Smooth muscle cell (in vitro differentiated cells): Measurements from ENCODE around the gene MATK. TPM values are rescaled to one million over a fixed set of nuclear protein-coding genes. Genes with fewer than 3 reads are reported as not detected.

Source experiments
- DNase-seq: peaks from one replicate; lab custom pipeline; 2025; ENCODE audit not compliant: unreplicated experiment; lab: John Stamatoyannopoulos, UW
- H2AFZ ChIP-seq: fragments of 200-600 bp; sonication (generic); 2 replicates; pipeline ENCODE4 v1.6.0; 2016; ENCODE audit warnings: antibody characterized with exemption, low read depth, mild to moderate bottlenecking
- H3F3A ChIP-seq: fragments of 200-600 bp; sonication (generic); 2 replicates; pipeline ENCODE4 v1.6.0; 2017; ENCODE audit warnings: antibody characterized with exemption, low read depth
- H3K27ac ChIP-seq: fragments of 200-600 bp; sonication (generic); 2 replicates; pipeline ENCODE4 v1.5.1; 2016; ENCODE audit warnings: low read depth, mild to moderate bottlenecking
- H3K27me3 ChIP-seq: fragments of 200-600 bp; sonication (generic); 2 replicates; pipeline ENCODE4 v1.6.1; 2016; ENCODE audit warnings: low read depth, mild to moderate bottlenecking
- H3K36me3 ChIP-seq: fragments of 200-600 bp; sonication (generic); 2 replicates; pipeline ENCODE4 v1.5.1; 2016; ENCODE audit warnings: low read depth
- H3K4me1 ChIP-seq: fragments of 200-600 bp; sonication (generic); 2 replicates; pipeline ENCODE4 v1.5.1; 2016; ENCODE audit warnings: low read depth
- H3K4me2 ChIP-seq: fragments of 200-600 bp; sonication (generic); 2 replicates; pipeline ENCODE4 v1.6.0; 2016; ENCODE audit warnings: mild to moderate bottlenecking
- H3K4me3 ChIP-seq: fragments of 200-600 bp; sonication (generic); 2 replicates; pipeline ENCODE4 v1.5.1; 2016; ENCODE audit warnings: mild to moderate bottlenecking
- H3K79me2 ChIP-seq: fragments of 200-600 bp; sonication (generic); 2 replicates; pipeline ENCODE4 v1.6.0; 2016; ENCODE audit warnings: low read depth, mild to moderate bottlenecking
- H3K9ac ChIP-seq: fragments of 200-600 bp; sonication (generic); 2 replicates; pipeline ENCODE4 v1.6.0; 2016; ENCODE audit warnings: low read depth
- H3K9me3 ChIP-seq: fragments of 200-600 bp; sonication (generic); replicated peaks from 2 replicates; pipeline ENCODE4 v1.5.1; 2016; ENCODE audit warnings: low read depth
- H4K20me1 ChIP-seq: fragments of 200-600 bp; sonication (generic); 2 replicates; pipeline ENCODE4 v1.6.0; 2016; ENCODE audit warnings: low read depth
- WGBS: methylation state at CpG from one replicate; pipeline ENCODE4 v1.1.7; 2016; ENCODE audit warnings: low lambda C conversion rate; 5-methylcytosine and 5-hydroxymethylcytosine counted together
- polyA plus RNA-seq: library from polyadenylated mRNA; unstranded; fragments of >200 nt; fragmentation: Nextera tagmentation; extraction: Ambion mirVana; gene quantifications from 2 replicates; pipeline ENCODE4 v1.2.1, GENCODE V29; 2016
- total RNA-seq: library from RNA; depleted of rRNA; stranded (reverse); fragments of >200 nt; gene quantifications from 2 replicates; pipeline ENCODE4 v1.2.3, GENCODE V29; 2014
- TF ChIP-seq, protein P1 (sequence below): fragments of 200-600 bp; sonication (generic); IDR thresholded peaks from 2 replicates; pipeline ENCODE4 v1.5.1; 2017; ENCODE audit warnings: borderline replicate concordance, mild to moderate bottlenecking, antibody characterized with exemption; ENCODE audit not compliant: insufficient read depth, poor library complexity, severe bottlenecking

The MATK gene
- total and polyA plus RNA-seq, 2 experiments from 2014 or later = not detected

DNA sequence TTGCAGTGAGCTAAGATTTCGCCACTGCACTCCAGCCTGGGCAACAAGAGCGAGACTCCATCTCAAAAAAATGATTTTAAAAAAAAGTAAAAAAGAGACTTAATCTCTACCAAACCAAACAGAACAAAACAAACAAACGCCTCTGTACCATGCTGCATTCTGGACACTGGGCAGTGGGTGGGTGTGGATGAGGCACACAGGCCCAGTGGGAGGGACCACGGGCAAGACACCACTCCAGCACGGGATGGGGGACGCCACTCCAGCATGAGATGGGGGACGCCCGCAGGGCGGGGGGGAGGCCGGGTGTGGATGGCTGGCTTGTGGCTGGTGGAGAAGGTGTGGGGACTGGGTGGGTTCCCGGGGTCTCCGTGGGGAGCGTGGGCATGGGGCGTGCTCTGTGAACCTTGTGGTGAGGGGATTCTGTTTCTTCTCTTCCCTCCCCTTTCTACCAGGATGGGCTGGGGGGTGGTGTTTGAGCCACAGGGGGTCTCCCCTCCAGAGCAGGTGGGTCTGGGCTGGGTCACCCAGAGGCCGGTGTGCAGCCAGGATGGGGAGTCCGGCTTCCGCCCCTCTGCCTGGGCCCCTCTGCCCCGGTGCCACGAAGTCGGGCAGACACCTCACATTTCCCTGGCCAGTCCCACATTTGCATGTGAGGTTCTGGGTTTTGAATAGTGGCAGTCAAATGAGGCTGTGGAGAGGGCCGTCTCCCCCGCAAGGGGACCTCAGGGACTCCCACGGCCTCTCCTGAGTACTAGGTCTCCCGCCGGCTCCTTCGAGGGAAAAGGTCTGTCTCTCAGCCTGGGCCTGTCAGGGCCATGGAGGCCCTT is 23.9 kb upstream of the MATK start:
- TF ChIP-seq, protein P1, sequence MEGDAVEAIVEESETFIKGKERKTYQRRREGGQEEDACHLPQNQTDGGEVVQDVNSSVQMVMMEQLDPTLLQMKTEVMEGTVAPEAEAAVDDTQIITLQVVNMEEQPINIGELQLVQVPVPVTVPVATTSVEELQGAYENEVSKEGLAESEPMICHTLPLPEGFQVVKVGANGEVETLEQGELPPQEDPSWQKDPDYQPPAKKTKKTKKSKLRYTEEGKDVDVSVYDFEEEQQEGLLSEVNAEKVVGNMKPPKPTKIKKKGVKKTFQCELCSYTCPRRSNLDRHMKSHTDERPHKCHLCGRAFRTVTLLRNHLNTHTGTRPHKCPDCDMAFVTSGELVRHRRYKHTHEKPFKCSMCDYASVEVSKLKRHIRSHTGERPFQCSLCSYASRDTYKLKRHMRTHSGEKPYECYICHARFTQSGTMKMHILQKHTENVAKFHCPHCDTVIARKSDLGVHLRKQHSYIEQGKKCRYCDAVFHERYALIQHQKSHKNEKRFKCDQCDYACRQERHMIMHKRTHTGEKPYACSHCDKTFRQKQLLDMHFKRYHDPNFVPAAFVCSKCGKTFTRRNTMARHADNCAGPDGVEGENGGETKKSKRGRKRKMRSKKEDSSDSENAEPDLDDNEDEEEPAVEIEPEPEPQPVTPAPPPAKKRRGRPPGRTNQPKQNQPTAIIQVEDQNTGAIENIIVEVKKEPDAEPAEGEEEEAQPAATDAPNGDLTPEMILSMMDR = no peak
- 90% methylated on average over 25 of the region's 26 CpGs for WGBS

DNA sequence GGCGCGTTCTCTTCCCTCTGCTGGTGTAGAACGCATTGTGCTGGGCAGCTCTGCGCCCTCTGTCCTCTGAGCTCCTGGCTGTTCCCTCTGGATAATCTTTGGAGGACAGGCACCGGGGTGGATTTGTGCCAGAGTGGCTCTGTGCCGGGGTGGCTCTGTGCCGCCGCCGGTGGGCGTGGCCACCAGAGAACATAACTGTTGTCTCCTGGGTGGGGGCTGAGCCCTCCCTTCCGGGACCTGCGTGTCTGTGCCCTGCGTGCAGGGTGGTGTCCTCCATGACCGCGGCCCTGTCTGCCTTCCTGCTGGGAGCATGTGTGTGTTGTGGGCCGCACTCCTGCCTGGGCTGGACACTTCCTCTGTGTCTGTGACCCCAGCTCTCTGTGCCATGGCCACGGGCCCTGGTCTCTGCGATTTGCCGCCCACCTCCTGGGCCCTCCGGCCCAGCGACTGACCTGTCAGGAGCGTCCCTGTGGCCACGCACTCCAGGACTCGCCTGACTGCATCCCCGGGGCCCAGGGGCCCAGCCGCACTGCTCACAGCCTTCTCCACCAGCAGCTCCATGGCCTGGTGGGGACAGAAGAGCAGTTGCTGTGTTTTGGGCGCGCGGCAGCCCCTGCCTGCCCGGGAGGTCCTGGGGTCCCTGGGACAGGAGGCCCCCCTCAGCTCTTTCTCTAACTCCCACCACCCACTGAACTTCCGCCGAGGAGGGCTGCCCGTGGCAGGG is 22.4 kb upstream of the MATK start:
- no peak overlapping the region for H3K27ac ChIP-seq
- no peak overlapping the region for H3K4me3 ChIP-seq
- no peaks in the 10 kb centered on the region for H3K27me3 ChIP-seq
- no peaks in the 10 kb centered on the region for H3K36me3 ChIP-seq
- H2AFZ ChIP-seq = no peak overlapping the region
- no peak overlapping the region for H3K9ac ChIP-seq
- 96% methylated on average over 33 of the region's 33 CpGs for WGBS
- H3K79me2 ChIP-seq = no peaks in the 10 kb centered on the region
- H3K4me1 ChIP-seq = no peaks in the 10 kb centered on the region
- H3F3A ChIP-seq = no peaks in the 10 kb centered on the region
- DNase-seq = no peak
- no peak overlapping the region for H3K4me2 ChIP-seq
- H3K9me3 ChIP-seq = no peaks in the 10 kb centered on the region
- TF ChIP-seq, protein P1 = no peak
- H4K20me1 ChIP-seq = no peaks in the 10 kb centered on the region

More for the DNA sequence above, 23.9 kb upstream of the MATK start:
- H3K4me1 ChIP-seq = no peaks in the 10 kb centered on the region
- H3K36me3 ChIP-seq = no peaks in the 10 kb centered on the region
- no peak overlapping the region for H3K4me3 ChIP-seq
- H3K9me3 ChIP-seq = no peaks in the 10 kb centered on the region
- no peak overlapping the region for H2AFZ ChIP-seq
- H3K27me3 ChIP-seq = no peaks in the 10 kb centered on the region
- no peak overlapping the region for H3K4me2 ChIP-seq
- no peaks in the 10 kb centered on the region for H3K79me2 ChIP-seq
- no peak overlapping the region for H3K9ac ChIP-seq
- DNase-seq = no peak
- no peak overlapping the region for H3K27ac ChIP-seq
- no peaks in the 10 kb centered on the region for H3F3A ChIP-seq
- H4K20me1 ChIP-seq = no peaks in the 10 kb centered on the region

DNA sequence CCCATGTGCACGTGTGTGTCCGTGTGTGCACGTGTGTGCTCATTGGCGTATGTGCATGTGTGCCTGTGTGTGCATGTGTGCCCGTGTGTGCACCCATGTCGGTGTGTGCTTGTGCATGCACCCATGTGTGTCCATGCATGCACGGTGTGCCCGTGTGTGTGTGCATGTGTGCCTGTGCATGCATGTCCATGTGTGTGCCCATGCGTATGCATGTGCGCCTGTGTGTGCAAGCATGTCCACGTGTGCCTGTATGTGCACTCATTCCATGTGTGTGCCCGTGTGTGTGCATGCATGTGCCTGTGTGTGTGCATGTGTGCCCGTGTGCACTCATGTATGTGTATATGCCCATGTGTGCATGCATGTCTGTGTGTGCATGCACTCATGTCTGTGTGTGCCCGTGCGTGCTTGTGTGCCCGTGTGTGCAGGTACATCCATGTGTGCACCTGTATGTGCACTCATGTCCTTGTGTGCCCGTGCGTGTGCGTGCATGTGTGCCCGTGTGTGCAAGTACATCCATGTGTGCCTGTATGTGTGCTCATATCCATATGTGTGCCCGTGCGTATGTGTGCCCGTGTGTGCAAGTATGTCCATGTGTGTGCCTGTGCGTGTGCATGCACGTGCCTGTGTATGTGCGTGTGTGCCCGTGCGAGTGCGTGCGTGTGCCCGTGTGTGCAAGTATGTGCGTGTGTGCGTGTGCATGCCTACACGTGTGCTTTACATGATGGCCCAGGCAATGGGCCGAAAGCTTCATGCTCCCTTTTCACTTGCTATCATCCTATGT is 21.6 kb upstream of the MATK start:
- TF ChIP-seq, protein P1 = no peak
- WGBS = 93% methylated on average over 35 of the region's 35 CpGs
- no peak for DNase-seq
- H3F3A ChIP-seq = no peaks in the 10 kb centered on the region
- H3K4me3 ChIP-seq = no peak overlapping the region
- H3K4me1 ChIP-seq = no peaks in the 10 kb centered on the region
- no peaks in the 10 kb centered on the region for H3K9me3 ChIP-seq
- no peaks in the 10 kb centered on the region for H3K27me3 ChIP-seq
- H3K79me2 ChIP-seq = no peaks in the 10 kb centered on the region
- no peak overlapping the region for H3K9ac ChIP-seq
- H3K27ac ChIP-seq = no peak overlapping the region
- no peaks in the 10 kb centered on the region for H3K36me3 ChIP-seq
- H3K4me2 ChIP-seq = no peak overlapping the region
- H4K20me1 ChIP-seq = no peaks in the 10 kb centered on the region
- H2AFZ ChIP-seq = no peak overlapping the region
